HG02763 (cell line): Measurements from ENCODE around the gene GOLGA6L4.
"Not testable (repeated sequence)": the region's sequence is repeated elsewhere in the genome, so short reads cannot be mapped to it uniquely, and the experiment has no call there.

Experiments used
- ATAC-seq: cut with Tn5 transposase; IDR thresholded peaks from one replicate; pipeline ENCODE4 v1.9.1; 2021; ENCODE audit warnings: mild to moderate bottlenecking, moderate library complexity; ENCODE audit not compliant: unreplicated experiment

Gene GOLGA6L4, protein sequence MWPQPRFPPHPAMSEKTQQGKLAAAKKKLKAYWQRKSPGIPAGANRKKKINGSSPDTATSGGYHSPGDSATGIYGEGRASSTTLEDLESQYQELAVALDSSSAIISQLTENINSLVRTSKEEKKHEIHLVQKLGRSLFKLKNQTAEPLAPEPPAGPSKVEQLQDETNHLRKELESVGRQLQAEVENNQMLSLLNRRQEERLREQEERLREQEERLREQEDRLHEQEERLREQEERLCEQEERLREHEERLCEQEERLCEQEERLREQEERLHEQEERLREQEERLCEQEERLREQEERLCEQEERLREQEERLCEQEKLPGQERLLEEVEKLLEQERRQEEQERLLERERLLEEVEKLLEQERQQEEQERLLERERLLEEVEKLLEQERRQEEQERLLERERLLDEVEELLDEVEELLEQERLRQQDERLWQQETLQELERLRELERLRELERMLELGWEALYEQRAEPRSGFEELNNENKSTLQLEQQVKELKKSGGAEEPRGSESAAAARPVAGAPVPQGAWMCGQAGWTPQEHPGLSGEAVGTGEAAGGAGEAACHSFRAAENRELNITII

DNA sequence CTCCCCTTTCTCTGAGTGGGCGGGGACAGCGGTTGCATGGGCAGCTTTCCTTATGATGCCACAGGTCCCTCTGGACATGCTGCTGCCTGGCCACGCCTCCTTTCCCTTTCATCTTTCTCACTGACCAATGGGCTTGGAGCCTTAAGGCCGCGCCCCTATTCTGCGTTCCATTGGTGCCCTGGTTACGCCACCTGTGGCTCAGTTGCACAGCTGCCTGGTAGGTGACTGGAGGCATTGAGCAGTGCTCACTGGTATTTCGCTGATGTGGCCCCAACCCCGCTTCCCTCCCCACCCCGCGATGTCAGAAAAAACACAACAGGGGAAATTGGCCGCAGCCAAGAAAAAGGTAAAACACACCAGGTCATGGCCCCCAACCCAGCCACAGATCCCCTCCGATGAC, at the start of gene GOLGA6L4:
TSS of gene GOLGA6L4 (plus strand) at position 201 of the 400 bp plus-strand sequence. CDS start at position 263, 62 bp downstream.
- ATAC-seq = not testable (repeated sequence)

DNA sequence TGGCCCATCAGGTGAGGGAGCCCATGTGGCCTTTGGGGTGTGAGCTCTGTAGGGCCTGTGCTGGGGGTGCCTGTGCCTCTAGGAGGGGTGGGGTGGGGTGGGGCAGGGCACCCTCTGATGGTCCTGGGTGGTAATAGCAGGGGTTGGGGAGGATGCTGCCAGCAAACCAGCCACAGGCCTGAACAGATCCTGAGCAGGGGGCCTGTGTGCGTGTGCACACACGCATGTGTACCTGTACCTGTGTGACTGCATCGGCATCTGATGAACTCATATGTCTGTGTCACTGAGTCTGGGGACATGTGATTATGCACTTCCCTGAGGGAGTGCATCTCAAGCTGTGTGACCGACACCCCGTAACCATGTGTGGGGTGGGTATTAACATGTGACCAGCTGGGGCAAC, 42.6 kb upstream of the GOLGA6L4 start:
- not testable (repeated sequence) for ATAC-seq

DNA sequence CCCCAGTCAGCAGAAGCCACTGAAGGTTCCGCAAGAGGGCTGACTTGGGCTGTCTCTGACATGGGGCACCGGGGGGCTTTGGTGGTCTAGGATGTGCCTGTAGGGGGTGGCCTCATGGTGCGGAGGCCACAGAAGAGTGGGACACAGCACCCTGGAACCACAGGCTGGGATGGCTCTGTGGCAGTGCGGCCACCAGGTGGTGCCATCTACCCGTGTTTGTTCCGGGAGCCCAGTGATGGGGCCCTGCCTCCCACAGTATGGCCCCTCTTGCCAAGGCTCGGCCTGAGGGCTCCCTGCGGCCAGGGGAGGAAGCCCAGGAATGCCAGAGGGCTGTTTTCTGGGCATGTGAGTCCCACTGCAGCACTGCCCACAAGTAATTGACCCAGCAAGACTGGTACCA, 40.0 kb upstream of the GOLGA6L4 start:
- ATAC-seq = peak; percentile 80

DNA sequence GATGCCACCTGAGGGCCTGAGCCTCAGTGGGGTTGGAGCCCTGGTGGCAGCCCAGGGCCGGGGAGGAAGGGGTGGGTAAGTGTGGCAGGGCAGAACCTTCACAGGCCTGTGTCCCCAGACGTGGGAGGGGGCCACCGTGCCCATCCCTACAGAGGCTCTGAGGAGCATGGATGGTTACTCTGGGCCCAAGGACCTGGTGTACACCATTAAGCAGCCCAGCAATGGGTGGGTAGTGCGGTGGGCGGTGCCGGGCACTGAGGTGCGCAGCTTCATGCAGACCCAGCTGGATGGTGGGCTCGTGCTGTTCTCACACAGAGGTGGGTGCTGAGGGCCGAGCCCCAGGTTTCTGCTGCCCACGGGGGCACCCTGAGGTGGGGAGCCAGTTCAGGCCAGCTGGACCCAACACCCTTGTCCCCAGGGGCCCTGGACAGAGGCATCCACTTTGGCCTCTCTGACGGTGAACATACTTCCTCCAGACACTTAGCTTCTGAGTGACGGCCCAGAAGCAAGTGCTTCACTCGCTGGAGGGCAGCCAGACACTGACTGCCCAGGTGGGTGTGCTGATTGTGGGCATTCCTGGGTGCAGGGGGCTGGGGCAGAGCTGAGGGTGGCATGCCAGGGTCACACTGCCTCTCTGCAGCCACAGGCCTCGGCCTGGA, 38.9 kb upstream of the GOLGA6L4 start:
- ATAC-seq = not testable (repeated sequence)

DNA sequence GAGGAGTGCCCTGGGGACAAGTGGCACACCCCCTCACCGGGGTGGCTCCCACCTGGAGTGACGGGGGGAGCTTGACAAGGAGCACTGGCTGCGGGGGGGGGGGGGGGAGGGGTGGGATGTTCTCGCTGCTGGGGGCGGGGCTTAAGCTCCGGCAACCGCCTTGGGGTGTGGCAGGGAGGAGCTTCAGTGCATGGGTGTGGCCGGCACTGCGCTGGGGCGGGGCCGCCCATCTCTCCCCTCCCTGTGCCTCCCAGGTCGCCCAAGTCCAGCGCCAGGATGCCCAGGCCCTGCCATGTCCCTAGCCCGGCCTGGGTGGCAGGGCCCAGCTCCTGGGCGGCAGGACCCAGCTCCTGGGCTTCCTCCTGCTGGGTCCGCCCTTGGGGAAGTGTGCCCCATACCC, 35.7 kb upstream of the GOLGA6L4 start:
- not testable (repeated sequence) for ATAC-seq

DNA sequence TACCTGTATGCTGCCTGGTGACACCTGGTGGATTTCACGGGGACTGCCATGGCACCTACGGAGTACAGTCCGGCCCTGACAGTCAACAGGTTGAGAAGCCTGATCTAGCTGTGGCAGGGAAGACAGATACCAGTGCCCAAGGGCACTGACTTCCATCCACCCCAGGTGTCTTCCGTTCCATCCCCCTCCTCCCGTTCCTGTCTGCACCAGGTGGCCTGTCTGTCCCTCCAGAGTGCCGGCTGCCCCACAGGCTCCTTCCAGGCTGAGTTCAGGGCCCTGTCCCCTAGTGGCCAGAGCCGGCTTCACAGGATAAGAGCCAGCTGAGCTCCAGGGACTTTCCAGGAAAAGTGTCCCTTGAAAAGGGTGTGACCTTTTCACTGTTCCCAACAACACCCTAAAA, 10.9 kb downstream of the GOLGA6L4 start:
- ATAC-seq = not testable (repeated sequence)
